Activated naive CD8-positive, alpha-beta T cell treated with anti-CD3 and anti-CD28 coated beads, Interleukin-2, amount 50 U/mL, for 24 hours (primary cell): ENCODE results near the gene MAZ.

Experiments
- ATAC-seq: fragments of 150-1000 bp; cut with Tn5 transposase; one replicate; pipeline ENCODE4 v1.10.0; 2021
- DNase-seq: peaks from one replicate; pipeline ENCODE4 v3.0.0; 2021
- H3K27ac Mint-ChIP-seq: one replicate; pipeline ENCODE4 v1.8.0; 2021; ENCODE audit warnings: mild to moderate bottlenecking, mixed read lengths
- H3K27me3 Mint-ChIP-seq: one replicate; pipeline ENCODE4 v1.8.0; 2021; ENCODE audit warnings: mixed read lengths
- H3K36me3 Mint-ChIP-seq: one replicate; pipeline ENCODE4 v1.8.0; 2021; ENCODE audit warnings: low read depth, mixed read lengths
- H3K4me1 Mint-ChIP-seq: one replicate; pipeline ENCODE4 v1.8.0; 2021; ENCODE audit warnings: mixed read lengths
- H3K4me3 Mint-ChIP-seq: one replicate; pipeline ENCODE4 v1.8.0; 2021; ENCODE audit warnings: mild to moderate bottlenecking, moderate library complexity, mixed read lengths
- H3K9me3 Mint-ChIP-seq: one replicate; pipeline ENCODE4 v1.8.0; 2021; ENCODE audit warnings: mixed read lengths

Gene MAZ

GRCh38 chr16:29840240-29840639 is 33.9 kb downstream of the MAZ start:
- no peaks in the 10 kb centered on the region for H3K27me3 Mint-ChIP-seq
- H3K9me3 Mint-ChIP-seq = no peaks in the 10 kb centered on the region
- ATAC-seq (no peak), DNase-seq (no peak)
- H3K27ac Mint-ChIP-seq = no peak overlapping the region
- H3K4me3 Mint-ChIP-seq = no peak overlapping the region
- H3K4me1 Mint-ChIP-seq = no peaks in the 10 kb centered on the region
- H3K36me3 Mint-ChIP-seq = peaks cover 3% of the 10 kb centered on the region

- Mint-ChIP-seq H3K27ac (no peak overlapping the region), H3K27me3 (no peaks in the 10 kb centered on the region), H3K36me3 (peaks cover 3% of the 10 kb centered on the region), H3K9me3 (no peaks in the 10 kb centered on the region), H3K4me3 (no peak overlapping the region), H3K4me1 (no peaks in the 10 kb centered on the region)
- ATAC-seq (no peak), DNase-seq (no peak)
These were observed 35.3 kb downstream of the MAZ start for GRCh38 chr16:29841631-29842030.

DNA sequence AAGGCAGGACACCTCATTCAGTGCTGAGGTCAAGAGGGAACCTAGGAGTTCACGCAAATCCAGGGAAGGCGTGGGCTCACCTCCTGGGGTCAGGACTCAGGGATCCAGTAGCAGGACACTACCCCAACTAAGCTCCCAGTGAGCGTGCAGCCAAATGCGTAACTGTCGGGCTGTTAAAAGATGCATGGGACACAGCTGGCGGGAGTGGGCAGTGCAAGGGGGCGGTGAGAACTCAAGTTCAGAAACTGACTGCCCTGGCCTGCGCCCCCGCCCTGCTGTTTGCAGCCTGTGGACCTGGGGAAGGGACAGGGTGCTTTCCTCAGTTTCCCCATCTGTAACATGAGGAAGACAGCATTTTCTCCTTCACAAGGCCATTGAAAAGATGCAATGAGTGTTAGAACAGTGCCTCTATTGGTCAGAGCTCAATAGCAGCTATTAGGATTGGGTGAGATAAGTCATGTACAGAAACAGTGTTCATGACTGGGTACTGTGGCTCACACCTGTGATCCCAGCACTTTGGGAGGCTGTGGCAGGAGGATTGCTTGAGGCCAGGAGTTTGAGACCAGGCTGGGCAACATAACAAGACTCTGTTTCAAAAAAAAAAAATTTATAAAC is 36.5 kb downstream of the MAZ start:
- H3K27me3 Mint-ChIP-seq = no peaks in the 10 kb centered on the region
- H3K36me3 Mint-ChIP-seq = peaks cover 2% of the 10 kb centered on the region
- no peak for ATAC-seq
- no peak overlapping the region for H3K27ac Mint-ChIP-seq
- no peaks in the 10 kb centered on the region for H3K4me1 Mint-ChIP-seq
- DNase-seq = no peak
- no peak overlapping the region for H3K4me3 Mint-ChIP-seq
- H3K9me3 Mint-ChIP-seq = no peaks in the 10 kb centered on the region

DNA sequence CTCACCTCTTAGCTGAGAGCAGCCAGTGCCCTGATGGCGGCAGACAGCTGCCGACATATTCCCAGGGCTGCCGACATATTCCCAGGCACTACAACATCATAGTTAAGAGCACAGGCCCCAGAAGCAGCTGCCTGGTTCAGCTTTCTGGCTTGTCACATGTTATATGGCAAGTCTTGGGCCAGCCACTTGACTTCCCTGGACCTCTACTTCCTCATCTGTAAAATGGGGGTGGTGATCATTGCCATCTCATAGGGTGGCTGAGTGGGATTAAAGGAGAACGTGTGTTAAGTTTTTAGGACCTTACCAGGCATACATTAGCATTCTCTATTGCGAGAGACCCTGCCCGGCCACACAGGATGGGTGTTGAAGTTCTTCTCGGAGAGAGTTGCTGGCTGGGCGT is 37.6 kb downstream of the MAZ start:
- peaks cover 2% of the 10 kb centered on the region for H3K36me3 Mint-ChIP-seq
- no peaks in the 10 kb centered on the region for H3K4me1 Mint-ChIP-seq
- no peaks in the 10 kb centered on the region for H3K9me3 Mint-ChIP-seq
- no peaks in the 10 kb centered on the region for H3K27me3 Mint-ChIP-seq
- no peak overlapping the region for H3K4me3 Mint-ChIP-seq
- ATAC-seq = no peak
- no peak for DNase-seq
- H3K27ac Mint-ChIP-seq = no peak overlapping the region

- ATAC-seq (no peak), DNase-seq (no peak)
- Mint-ChIP-seq H3K36me3 (peaks cover 2% of the 10 kb centered on the region), H3K27me3 (no peaks in the 10 kb centered on the region), H3K4me1 (no peaks in the 10 kb centered on the region), H3K4me3 (no peak overlapping the region), H3K27ac (no peak overlapping the region), H3K9me3 (no peaks in the 10 kb centered on the region)
These were observed 38.4 kb downstream of the MAZ start for GRCh38 chr16:29844575-29845331.

- Mint-ChIP-seq H3K27me3 (no peaks in the 10 kb centered on the region), H3K36me3 (peaks cover 4% of the 10 kb centered on the region), H3K27ac (no peak overlapping the region), H3K4me1 (no peaks in the 10 kb centered on the region), H3K9me3 (no peaks in the 10 kb centered on the region), H3K4me3 (no peak overlapping the region)
- no peak for DNase-seq
- ATAC-seq = no peak
These were observed 39.3 kb downstream of the MAZ start for GRCh38 chr16:29845656-29846055.

DNA sequence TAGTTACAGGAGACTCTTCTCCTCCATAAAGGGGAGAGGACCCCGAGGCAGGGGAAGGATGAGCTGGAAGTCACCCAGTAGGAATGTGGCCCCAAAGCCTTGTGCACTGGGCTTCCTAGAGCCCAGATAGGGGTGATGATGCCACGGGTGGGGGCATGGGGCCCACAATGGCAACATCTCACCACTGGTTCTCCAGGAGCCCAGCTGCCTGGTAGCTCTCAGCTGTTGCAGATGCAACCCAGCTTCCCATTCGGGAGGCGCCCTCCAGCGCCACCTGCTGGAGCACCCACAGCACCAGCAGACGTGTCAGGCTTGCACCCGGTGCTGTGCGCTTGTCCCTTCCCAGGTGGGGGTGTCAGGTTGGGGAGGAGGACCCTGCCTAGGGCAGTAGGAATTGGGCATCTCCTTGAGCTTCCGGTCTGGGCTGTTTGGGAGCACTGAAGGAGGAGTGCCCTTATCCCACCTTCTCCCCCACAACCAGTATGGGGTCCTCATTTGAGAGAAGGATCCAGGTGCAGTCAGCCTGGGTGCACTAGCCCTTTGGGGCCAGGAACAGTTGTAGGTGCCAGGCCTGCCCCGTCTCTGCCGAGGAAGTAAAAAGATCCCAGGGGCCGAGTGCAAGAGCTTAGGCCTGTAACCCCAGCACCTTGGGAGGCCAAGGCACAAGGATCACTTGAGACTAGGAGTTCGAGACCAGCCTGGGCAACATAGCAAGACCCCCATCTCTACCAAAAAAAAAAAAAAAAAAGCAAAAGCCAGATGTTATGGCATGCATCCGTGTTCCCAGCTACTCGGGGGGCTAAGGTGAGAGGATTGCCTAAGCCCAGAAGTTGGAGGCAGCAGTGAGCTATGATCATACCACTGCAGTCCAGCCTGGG is 42.3 kb downstream of the MAZ start:
- no peaks in the 10 kb centered on the region for H3K4me1 Mint-ChIP-seq
- no peaks in the 10 kb centered on the region for H3K27me3 Mint-ChIP-seq
- H3K27ac Mint-ChIP-seq = peak overlapping the region; percentile 18
- peak; percentile 87 for DNase-seq
- H3K4me3 Mint-ChIP-seq = no peak overlapping the region
- ATAC-seq = peak; percentile 94
- peaks cover 4% of the 10 kb centered on the region for H3K36me3 Mint-ChIP-seq
- H3K9me3 Mint-ChIP-seq = no peaks in the 10 kb centered on the region

- ATAC-seq (no peak), DNase-seq (no peak)
- H3K9me3 Mint-ChIP-seq = no peaks in the 10 kb centered on the region
- H3K4me3 Mint-ChIP-seq = no peak overlapping the region
- peaks cover 4% of the 10 kb centered on the region for H3K36me3 Mint-ChIP-seq
- no peaks in the 10 kb centered on the region for H3K4me1 Mint-ChIP-seq
- H3K27ac Mint-ChIP-seq = no peak overlapping the region
- H3K27me3 Mint-ChIP-seq = no peaks in the 10 kb centered on the region
These were observed 43.2 kb downstream of the MAZ start for GRCh38 chr16:29849505-29849904.

- peaks cover 4% of the 10 kb centered on the region for H3K36me3 Mint-ChIP-seq
- H3K27me3 Mint-ChIP-seq = no peaks in the 10 kb centered on the region
- ATAC-seq = no peak
- no peaks in the 10 kb centered on the region for H3K4me1 Mint-ChIP-seq
- no peak for DNase-seq
- H3K9me3 Mint-ChIP-seq = no peaks in the 10 kb centered on the region
- no peak overlapping the region for H3K4me3 Mint-ChIP-seq
- H3K27ac Mint-ChIP-seq = no peak overlapping the region
These were observed 44.7 kb downstream of the MAZ start for GRCh38 chr16:29850998-29851397.

DNA sequence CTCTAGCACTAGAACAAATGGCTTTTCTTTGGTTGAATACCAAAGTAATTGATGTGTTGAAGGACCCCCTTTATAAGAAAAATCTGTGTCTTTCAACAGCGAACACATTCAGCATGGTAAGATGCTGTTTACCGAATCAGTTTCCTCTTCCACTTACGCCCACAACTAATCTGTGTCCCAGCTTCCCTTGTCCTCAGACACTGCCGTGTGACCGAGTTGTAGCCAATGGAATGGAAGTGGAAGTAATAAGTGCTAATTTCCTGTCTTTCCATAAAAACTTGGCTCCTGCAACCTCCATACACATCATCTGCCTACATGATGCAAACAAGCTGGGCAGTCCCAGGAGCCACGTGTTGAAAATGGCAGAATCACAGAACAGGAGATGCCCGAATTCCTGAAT is 46.3 kb downstream of the MAZ start:
- DNase-seq (no peak), ATAC-seq (no peak)
- Mint-ChIP-seq H3K27me3 (no peaks in the 10 kb centered on the region), H3K4me3 (no peak overlapping the region), H3K9me3 (no peaks in the 10 kb centered on the region), H3K36me3 (peaks cover 2% of the 10 kb centered on the region), H3K4me1 (no peaks in the 10 kb centered on the region), H3K27ac (no peak overlapping the region)

DNA sequence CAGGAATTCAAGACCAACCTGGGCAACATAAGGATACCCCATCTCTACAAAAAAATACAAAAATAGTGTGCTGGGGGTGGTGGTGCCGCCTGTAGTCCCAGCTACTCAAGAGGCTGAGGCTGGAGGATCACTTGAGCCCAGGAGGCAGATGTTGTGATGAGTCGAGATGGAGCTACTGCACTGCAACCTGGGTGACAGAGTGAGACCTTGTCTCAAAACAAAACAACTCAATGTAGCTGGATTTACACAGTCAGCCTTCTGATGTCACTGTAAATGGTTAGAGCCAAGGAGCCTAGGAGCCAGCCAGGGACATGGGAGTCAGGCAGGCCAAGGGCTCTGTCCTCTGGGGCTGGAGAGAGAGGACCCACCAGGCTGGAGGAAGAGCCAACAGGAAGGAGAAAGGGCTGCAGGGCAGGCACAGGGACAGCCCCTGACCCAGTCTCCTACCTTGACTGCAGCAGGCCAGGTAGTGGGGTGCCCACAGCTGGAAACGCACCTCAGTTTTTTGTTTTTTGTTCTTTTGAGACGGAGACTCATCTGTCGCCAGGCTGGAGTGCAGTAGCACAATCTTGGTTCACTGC is 48.3 kb downstream of the MAZ start:
- Mint-ChIP-seq H3K27me3 (no peaks in the 10 kb centered on the region), H3K36me3 (peaks cover 4% of the 10 kb centered on the region), H3K27ac (no peak overlapping the region), H3K9me3 (no peaks in the 10 kb centered on the region), H3K4me3 (no peak overlapping the region), H3K4me1 (peaks cover 3% of the 10 kb centered on the region)
- DNase-seq = no peak
- ATAC-seq = no peak

DNA sequence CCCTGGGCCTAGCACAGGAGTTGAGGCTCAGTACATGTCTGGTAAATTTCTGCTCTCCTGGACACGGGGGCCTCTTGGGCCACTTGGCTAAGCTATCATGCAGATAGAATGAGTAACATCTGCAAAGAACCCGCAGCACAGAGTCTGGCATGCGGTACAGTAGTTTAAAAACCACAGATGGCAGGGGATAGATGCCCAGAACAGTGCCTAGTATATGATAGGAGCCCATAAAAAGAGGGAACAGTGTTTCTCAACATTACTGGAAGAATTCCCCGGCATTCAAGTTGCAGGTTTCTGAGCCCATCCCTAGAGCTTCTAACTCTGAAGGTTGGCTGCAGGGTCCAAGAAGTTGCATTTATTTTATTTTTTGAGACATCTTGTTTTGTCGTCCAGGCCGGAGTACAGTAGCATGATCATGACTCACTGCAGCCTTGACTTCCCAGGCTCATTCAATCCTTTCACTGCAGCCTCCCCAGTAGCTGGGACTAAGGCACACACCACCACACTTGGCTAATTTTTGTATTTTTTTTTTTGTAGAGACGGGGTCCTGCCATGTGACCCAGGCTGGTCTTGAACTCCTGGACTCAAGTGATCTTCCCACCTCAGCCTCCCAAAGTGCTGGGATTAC is 50.9 kb downstream of the MAZ start:
- Mint-ChIP-seq H3K27ac (no peak overlapping the region), H3K4me1 (peaks cover 19% of the 10 kb centered on the region), H3K9me3 (no peaks in the 10 kb centered on the region), H3K36me3 (peaks cover 7% of the 10 kb centered on the region), H3K27me3 (no peaks in the 10 kb centered on the region), H3K4me3 (no peak overlapping the region)
- ATAC-seq (no peak), DNase-seq (no peak)

- DNase-seq (no peak), ATAC-seq (no peak)
- H3K4me1 Mint-ChIP-seq = peaks cover 19% of the 10 kb centered on the region
- no peaks in the 10 kb centered on the region for H3K9me3 Mint-ChIP-seq
- no peaks in the 10 kb centered on the region for H3K27me3 Mint-ChIP-seq
- H3K27ac Mint-ChIP-seq = no peak overlapping the region
- peaks cover 7% of the 10 kb centered on the region for H3K36me3 Mint-ChIP-seq
- no peak overlapping the region for H3K4me3 Mint-ChIP-seq
These were observed 52.0 kb downstream of the MAZ start for GRCh38 chr16:29858149-29858849.

DNA sequence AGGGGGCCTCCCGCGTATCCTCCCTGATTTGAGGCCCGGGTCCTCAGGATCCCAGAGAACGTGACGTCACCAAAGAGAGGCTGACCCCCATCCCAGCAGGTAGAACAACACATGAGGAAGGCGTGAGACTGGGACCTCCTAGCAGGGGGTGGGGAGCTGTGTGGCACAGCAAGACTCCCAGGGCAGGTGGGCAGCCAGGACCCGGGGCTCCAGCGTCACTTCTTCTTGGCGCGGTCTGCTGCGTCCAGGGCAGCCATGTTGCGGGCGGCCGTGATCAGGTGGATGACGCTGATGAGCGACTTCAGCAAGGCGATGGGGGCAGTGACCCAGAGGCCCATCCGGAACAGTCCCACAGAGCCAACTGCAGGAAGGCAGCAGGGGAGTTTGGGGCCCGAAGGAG is 52.6 kb downstream of the MAZ start:
- no peaks in the 10 kb centered on the region for H3K9me3 Mint-ChIP-seq
- no peak overlapping the region for H3K27ac Mint-ChIP-seq

More for the DNA sequence above, 52.6 kb downstream of the MAZ start:
- DNase-seq (no peak), ATAC-seq (no peak)
- peaks cover 7% of the 10 kb centered on the region for H3K36me3 Mint-ChIP-seq
- H3K27me3 Mint-ChIP-seq = no peaks in the 10 kb centered on the region
- no peak overlapping the region for H3K4me3 Mint-ChIP-seq
- peaks cover 19% of the 10 kb centered on the region for H3K4me1 Mint-ChIP-seq
